Neural cell (in vitro differentiated cells): ENCODE measurements around the gene DPP6. TPM values are rescaled to one million over a fixed set of nuclear protein-coding genes. Genes with fewer than 3 reads are reported as not detected.

ENCODE experiments used
- H2AFZ ChIP-seq: fragments of 200-600, 300-800 bp; sonication (generic), shearing (Covaris generic); 2 replicates; pipeline ENCODE4 v1.6.0; 2014; ENCODE audit warnings: low read depth, mild to moderate bottlenecking, antibody characterized with exemption, low read length, moderate library complexity
- H3F3A ChIP-seq: fragments of 200-600 bp; shearing (Covaris generic); 2 replicates; pipeline ENCODE4 v1.6.1; 2016; ENCODE audit warnings: mild to moderate bottlenecking, moderate library complexity, mixed read lengths, antibody characterized with exemption, low read length; ENCODE audit not compliant: insufficient read depth, poor library complexity, severe bottlenecking
- H3K27ac ChIP-seq: fragments of 200-600, 300-800 bp; sonication (generic), shearing (Covaris generic); 2 replicates; pipeline ENCODE4 v1.5.1; 2014; ENCODE audit warnings: mild to moderate bottlenecking, low read length, moderate library complexity
- H3K27me3 ChIP-seq: fragments of 300-800, 200-600 bp; sonication (generic), shearing (Covaris generic); 2 replicates; pipeline ENCODE4 v1.6.0; 2014; ENCODE audit warnings: mild to moderate bottlenecking, low read depth, low read length, moderate library complexity; ENCODE audit not compliant: insufficient read depth
- H3K36me3 ChIP-seq: fragments of 300-800, 200-600 bp; sonication (generic), shearing (Covaris generic); 2 replicates; pipeline ENCODE4 v1.5.1; 2014; ENCODE audit warnings: mild to moderate bottlenecking, antibody characterized with exemption, low read length, moderate library complexity; ENCODE audit not compliant: insufficient read depth
- H3K4me2 ChIP-seq: fragments of 300-800, 200-600 bp; sonication (generic), shearing (Covaris generic); 2 replicates; pipeline ENCODE4 v1.6.0; 2014; ENCODE audit warnings: mild to moderate bottlenecking, low read length
- H3K4me3 ChIP-seq: fragments of 300-800, 200-600 bp; sonication (generic), shearing (Covaris generic); 2 replicates; pipeline ENCODE4 v1.5.1; 2014; ENCODE audit warnings: mild to moderate bottlenecking, low read length, moderate library complexity
- H3K79me2 ChIP-seq: fragments of 200-600 bp; shearing (Covaris generic); replicated peaks from 2 replicates; pipeline ENCODE4 v1.6.0; 2014; ENCODE audit warnings: mild to moderate bottlenecking, low read length, moderate library complexity; ENCODE audit not compliant: insufficient read depth
- H3K9ac ChIP-seq: fragments of 300-800, 200-600 bp; sonication (generic), shearing (Covaris generic); 2 replicates; pipeline ENCODE4 v1.6.1; 2016; ENCODE audit warnings: mild to moderate bottlenecking, low read length, mixed read lengths
- H3K9me2 ChIP-seq: fragments of 200-600 bp; shearing (Covaris generic); 2 replicates; pipeline ENCODE4 v1.6.1; 2016; ENCODE audit warnings: mild to moderate bottlenecking, low read length, mixed read lengths; ENCODE audit not compliant: insufficient read depth
- H3K9me3 ChIP-seq: fragments of 200-600, 300-800 bp; sonication (generic), shearing (Covaris generic); 2 replicates; pipeline ENCODE4 v1.6.1; 2016; ENCODE audit warnings: mild to moderate bottlenecking, mixed run types, low read length, moderate library complexity, mixed read lengths
- H4K20me1 ChIP-seq: fragments of 200-600 bp; shearing (Covaris generic); 2 replicates; pipeline ENCODE4 v1.6.1; 2016; ENCODE audit warnings: mild to moderate bottlenecking, mixed run types; ENCODE audit not compliant: insufficient read depth
- CTCF ChIP-seq: fragments of 450-650 bp; IDR thresholded peaks from 2 replicates; pipeline ENCODE4 v1.5.1; 2014; ENCODE audit warnings: antibody characterized with exemption, mild to moderate bottlenecking, moderate library complexity; ENCODE audit not compliant: poor library complexity, severe bottlenecking
- EP300 ChIP-seq: fragments of 450-650 bp; conservative IDR thresholded peaks from 2 replicates; pipeline ENCODE4 v1.6.1; 2014; ENCODE audit warnings: antibody characterized with exemption, mild to moderate bottlenecking, moderate library complexity; ENCODE audit not compliant: poor library complexity, severe bottlenecking
- EZH2 ChIP-seq: fragments of 200-600, 300-800 bp; shearing (Covaris generic), sonication (generic); IDR thresholded peaks from 2 replicates; pipeline ENCODE4 v1.6.1; 2014; ENCODE audit warnings: antibody characterized with exemption, low read length, borderline replicate concordance, mild to moderate bottlenecking; ENCODE audit not compliant: insufficient read depth, poor library complexity, severe bottlenecking
- MXI1 ChIP-seq: fragments of 450-650 bp; conservative IDR thresholded peaks from 2 replicates; pipeline ENCODE4 v1.6.1; 2014; ENCODE audit warnings: antibody characterized with exemption, mild to moderate bottlenecking; ENCODE audit not compliant: poor library complexity, severe bottlenecking
- POLR2AphosphoS5 ChIP-seq: IDR thresholded peaks from 2 replicates; pipeline ENCODE4 v1.6.1; 2012
- RAD21 ChIP-seq: fragments of 450-650 bp; conservative IDR thresholded peaks from 2 replicates; pipeline ENCODE4 v1.6.1; 2014; ENCODE audit warnings: antibody characterized with exemption, mild to moderate bottlenecking, moderate library complexity
- REST ChIP-seq: IDR thresholded peaks from 2 replicates; pipeline ENCODE4 v1.6.1; 2012; ENCODE audit warnings: borderline replicate concordance
- SMC3 ChIP-seq: fragments of 450-650 bp; conservative IDR thresholded peaks from 2 replicates; pipeline ENCODE4 v1.6.1; 2014; ENCODE audit warnings: antibody characterized with exemption, mild to moderate bottlenecking, moderate library complexity; ENCODE audit not compliant: poor library complexity
- TAF1 ChIP-seq: IDR thresholded peaks from 2 replicates; pipeline ENCODE4 v1.6.1; 2012; ENCODE audit warnings: low read depth
- polyA plus RNA-seq: library from polyadenylated mRNA; depleted of rRNA; stranded (reverse); fragments of >200 nt; gene quantifications from 2 replicates; pipeline ENCODE4 v1.2.3, GENCODE V29; 2014

DPP6 gene
- polyA plus RNA-seq, 1 donor from 2014 or later: 20.4 TPM

- no peak overlapping the region for H3K9ac ChIP-seq
- H3K4me2 ChIP-seq: no peak overlapping the region
- no peaks in the 10 kb centered on the region for H3K79me2 ChIP-seq
- H3F3A ChIP-seq: no peaks in the 10 kb centered on the region
- no peaks in the 10 kb centered on the region for H3K9me3 ChIP-seq
- no peak for TF ChIP-seq RAD21
- no peak for TF ChIP-seq TAF1
- no peak for TF ChIP-seq SMC3
- TF ChIP-seq CTCF: no peak
- no peak for TF ChIP-seq EZH2
- TF ChIP-seq POLR2AphosphoS5: no peak
- no peak for TF ChIP-seq REST
- TF ChIP-seq MXI1: no peak
- TF ChIP-seq EP300: no peak
- H3K27me3 ChIP-seq: no peaks in the 10 kb centered on the region
- no peaks in the 10 kb centered on the region for H3K36me3 ChIP-seq
- H4K20me1 ChIP-seq: no peaks in the 10 kb centered on the region
- H3K27ac ChIP-seq: no peak overlapping the region
- no peak overlapping the region for H2AFZ ChIP-seq
- H3K4me3 ChIP-seq: no peak overlapping the region
- no peaks in the 10 kb centered on the region for H3K9me2 ChIP-seq
These were observed 715.7 kb downstream of the DPP6 start for GRCh38 chr7:154767821-154768415.

- H3K27ac ChIP-seq: no peak overlapping the region
- no peak overlapping the region for H2AFZ ChIP-seq
- no peaks in the 10 kb centered on the region for H3F3A ChIP-seq
- H3K9me2 ChIP-seq: no peaks in the 10 kb centered on the region
- no peaks in the 10 kb centered on the region for H4K20me1 ChIP-seq
- no peaks in the 10 kb centered on the region for H3K9me3 ChIP-seq
- H3K4me3 ChIP-seq: no peak overlapping the region
- no peak overlapping the region for H3K4me2 ChIP-seq
- no peaks in the 10 kb centered on the region for H3K79me2 ChIP-seq
- H3K9ac ChIP-seq: no peak overlapping the region
- H3K27me3 ChIP-seq: no peaks in the 10 kb centered on the region
- no peak for TF ChIP-seq TAF1
- TF ChIP-seq SMC3: no peak
- TF ChIP-seq POLR2AphosphoS5: no peak
- TF ChIP-seq MXI1: no peak
- no peak for TF ChIP-seq RAD21
- no peak for TF ChIP-seq EP300
- TF ChIP-seq CTCF: no peak
- no peak for TF ChIP-seq EZH2
- TF ChIP-seq REST: no peak
- no peaks in the 10 kb centered on the region for H3K36me3 ChIP-seq
These were observed 716.8 kb downstream of the DPP6 start for GRCh38 chr7:154769001-154769400.
